ENCODE measurements around the gene RASGRP3.

Gene RASGRP3

GRCh38 chr2:33492399-33493134 is 16.1 kb downstream of the RASGRP3 start:
- in situ Hi-C loops (cut with MboI; ENCODE audit: low sequenced_read_pairs): no loop called here

GRCh38 chr2:33494155-33494779 is 17.8 kb downstream of the RASGRP3 start:
- in situ Hi-C loops (cut with MboI; ENCODE audit: low sequenced_read_pairs): no loop called here

GRCh38 chr2:33494877-33495641 is 18.6 kb downstream of the RASGRP3 start:
- in situ Hi-C loops (cut with MboI; ENCODE audit: low sequenced_read_pairs): no loop called here

- in situ Hi-C loops (cut with MboI; ENCODE audit: low sequenced_read_pairs): no loop called here
Observed at GRCh38 chr2:33495683-33496082, 19.2 kb downstream of the RASGRP3 start.

- in situ Hi-C loops (cut with MboI; ENCODE audit: low sequenced_read_pairs): no loop called here
Observed at GRCh38 chr2:33496150-33496549, 19.7 kb downstream of the RASGRP3 start.

- in situ Hi-C loops (cut with MboI; ENCODE audit: low sequenced_read_pairs): no loop called here
Observed at GRCh38 chr2:33496726-33497125, 20.3 kb downstream of the RASGRP3 start.

GRCh38 chr2:33497221-33497650 is 20.8 kb downstream of the RASGRP3 start:
- in situ Hi-C loops (cut with MboI; ENCODE audit: low sequenced_read_pairs): no loop called here

- in situ Hi-C loops (cut with MboI; ENCODE audit: low sequenced_read_pairs): no loop called here
Observed at GRCh38 chr2:33498291-33498956, 22.0 kb downstream of the RASGRP3 start.

GRCh38 chr2:33500177-33500576 is 23.7 kb downstream of the RASGRP3 start:
- in situ Hi-C loops (cut with MboI; ENCODE audit: low sequenced_read_pairs): no loop called here

- in situ Hi-C loops (cut with MboI; ENCODE audit: low sequenced_read_pairs): no loop called here
Observed at GRCh38 chr2:33502025-33502424, 25.6 kb downstream of the RASGRP3 start.

GRCh38 chr2:33503002-33503401 is 26.6 kb downstream of the RASGRP3 start:
- in situ Hi-C loops (cut with MboI; ENCODE audit: low sequenced_read_pairs): no loop called here

GRCh38 chr2:33505966-33506365 is 29.5 kb downstream of the RASGRP3 start:
- in situ Hi-C loops (cut with MboI; ENCODE audit: low sequenced_read_pairs): no loop called here

GRCh38 chr2:33509908-33510585 is 33.6 kb downstream of the RASGRP3 start:
- in situ Hi-C loops (cut with MboI; ENCODE audit: low sequenced_read_pairs): no loop called here

GRCh38 chr2:33510586-33510968 is 34.1 kb downstream of the RASGRP3 start:
- in situ Hi-C loops (cut with MboI; ENCODE audit: low sequenced_read_pairs): no loop called here

GRCh38 chr2:33511141-33511540 is 34.7 kb downstream of the RASGRP3 start:
- in situ Hi-C loops (cut with MboI; ENCODE audit: low sequenced_read_pairs): no loop called here

- in situ Hi-C loops (cut with MboI; ENCODE audit: low sequenced_read_pairs): no loop called here
Observed at GRCh38 chr2:33512112-33512511, 35.7 kb downstream of the RASGRP3 start.

- in situ Hi-C loops (cut with MboI; ENCODE audit: low sequenced_read_pairs): no loop called here
Observed at GRCh38 chr2:33513480-33513879, 37.0 kb downstream of the RASGRP3 start.

GRCh38 chr2:33516456-33516995 is 40.1 kb downstream of the RASGRP3 start:
- in situ Hi-C loops (cut with MboI; ENCODE audit: low sequenced_read_pairs): no loop called here

GRCh38 chr2:33518200-33518599 is 41.8 kb downstream of the RASGRP3 start:
- in situ Hi-C loops (cut with MboI; ENCODE audit: low sequenced_read_pairs): no loop called here

GRCh38 chr2:33518929-33519328 is 42.5 kb downstream of the RASGRP3 start:
- in situ Hi-C loops (cut with MboI; ENCODE audit: low sequenced_read_pairs): no loop called here

Measured in HL-60/S4 (cell line).